ENCODE results near the gene DUS1L.
"Not testable (repeated sequence)": the region's sequence is repeated elsewhere in the genome, so short reads cannot be mapped to it uniquely, and the experiment has no call there.

Gene DUS1L

DNA sequence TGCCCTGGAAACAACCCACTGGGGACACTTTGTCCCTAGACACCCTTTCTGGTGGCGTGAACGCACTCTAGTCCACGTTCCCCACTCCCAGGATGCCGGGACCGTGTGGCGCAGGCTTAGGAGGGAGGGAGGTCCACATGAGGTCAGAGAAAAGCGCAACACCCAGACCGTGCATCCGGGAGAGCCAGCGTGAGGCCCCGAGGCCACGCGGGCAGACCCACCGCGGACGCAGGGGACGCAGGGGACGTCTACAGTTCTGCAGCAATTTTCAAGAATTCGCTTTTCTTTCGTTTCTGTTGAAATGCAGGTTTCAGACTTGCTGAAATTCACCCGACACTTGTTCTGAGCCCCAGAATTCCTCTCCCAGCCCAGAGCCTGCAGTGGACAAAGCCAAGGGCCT, 18.7 kb downstream of the DUS1L start:
- FAIRE-seq (no peak), DNase-seq (ENCODE audit: insufficient read length, low spot score) (no peak)

DNA sequence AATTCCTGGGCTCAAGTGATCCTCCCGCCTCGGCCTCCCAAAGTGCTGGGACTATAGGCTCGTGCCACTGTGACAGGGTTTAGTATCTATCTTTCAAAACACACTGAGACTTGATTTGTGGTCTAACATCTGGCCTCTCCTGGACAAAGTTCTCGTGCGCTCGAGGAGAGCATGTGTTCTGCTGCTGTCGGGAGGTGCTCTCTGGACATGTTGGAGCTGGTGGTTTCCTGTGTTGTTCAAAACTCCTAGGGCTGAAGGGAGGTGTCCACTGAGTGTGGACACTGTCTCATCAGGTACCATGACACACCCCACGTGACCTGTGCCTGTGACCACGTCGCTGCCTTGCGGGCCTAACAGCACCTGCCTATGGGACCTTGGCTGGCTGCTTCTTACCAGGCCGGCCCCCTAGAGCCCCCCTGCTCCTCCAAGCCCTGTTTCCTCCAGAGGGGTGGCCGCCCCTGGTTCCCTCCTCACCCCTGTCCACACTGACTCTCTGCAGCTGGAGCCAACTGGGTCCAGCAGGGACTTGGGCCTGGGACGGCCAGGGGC, 19.6 kb downstream of the DUS1L start:
- no peak for FAIRE-seq
- no peak for DNase-seq (ENCODE audit: insufficient read length, low spot score)

DNA sequence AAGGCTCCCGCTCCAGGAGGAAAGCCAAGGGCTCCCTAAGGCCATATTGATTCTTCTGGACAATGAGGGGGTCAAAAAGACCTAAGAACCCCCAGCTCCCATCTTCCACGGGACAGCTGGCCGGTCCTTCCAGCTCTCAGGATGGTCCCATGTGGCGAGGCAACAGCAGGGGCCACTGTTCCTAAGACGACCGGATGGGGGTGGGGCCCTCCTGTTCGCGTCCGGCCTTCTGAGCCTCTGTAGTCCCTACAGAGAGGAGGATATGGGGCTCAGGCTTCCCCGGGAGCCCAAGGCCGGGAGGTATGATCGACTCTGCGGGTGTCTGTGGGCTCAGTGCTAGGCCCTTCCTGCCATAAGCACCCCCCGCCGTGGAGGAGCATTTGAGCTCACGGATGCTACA, 22.1 kb downstream of the DUS1L start:
- no peak for FAIRE-seq

DNA sequence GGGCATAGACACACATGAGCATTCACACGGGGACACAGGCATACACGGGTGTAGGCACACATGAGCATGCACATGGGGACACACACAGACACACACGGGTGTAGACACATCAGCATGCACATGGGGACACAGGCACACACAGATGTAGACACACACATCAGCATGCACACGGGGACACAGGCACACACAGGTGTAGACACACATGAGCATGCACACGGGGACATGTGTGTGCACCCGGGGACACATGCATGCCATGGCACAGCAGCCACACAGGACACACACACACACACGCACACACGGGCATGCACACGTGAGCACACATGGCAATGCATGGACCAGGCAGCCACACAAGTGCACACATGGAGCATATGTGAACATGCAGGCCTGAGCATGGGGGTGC, 23.0 kb downstream of the DUS1L start:
- DNase-seq (ENCODE audit: insufficient read length, low spot score) (no peak), FAIRE-seq (peak; percentile 83)

More for the DNA sequence above, 22.1 kb downstream of the DUS1L start:
- no peak for DNase-seq (ENCODE audit: insufficient read length, low spot score)

DNA sequence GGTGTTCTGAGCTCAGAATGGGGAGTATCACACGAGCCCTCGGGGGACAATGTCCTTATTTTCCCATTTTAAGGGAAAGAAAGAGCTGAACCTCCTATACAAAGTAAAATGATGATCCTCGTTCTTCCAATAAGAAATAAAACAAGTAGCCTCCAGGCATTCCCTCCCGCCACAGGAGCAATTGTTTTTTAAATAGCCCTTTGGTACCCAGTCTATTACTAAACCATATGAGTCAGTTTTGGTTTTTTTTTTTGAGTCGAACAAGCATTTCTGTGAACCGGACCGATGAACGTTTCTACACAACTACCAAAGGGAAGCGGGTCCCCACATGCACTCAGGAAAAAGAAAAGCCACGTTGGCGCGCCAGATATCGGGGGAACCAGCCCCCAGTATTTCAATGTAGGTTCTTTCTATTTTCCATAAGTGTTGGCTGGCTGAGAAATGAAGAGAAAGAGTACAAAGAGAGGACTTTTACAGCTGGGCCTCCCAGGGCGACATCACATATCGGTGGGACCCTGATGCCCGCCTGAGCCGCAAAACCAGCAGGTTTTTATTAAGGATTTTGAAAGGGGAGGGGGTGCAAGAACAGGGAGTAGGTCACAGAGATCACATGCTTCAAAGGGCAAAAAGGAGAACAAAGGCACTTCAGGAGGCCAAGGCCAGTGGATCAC, 24.3 kb downstream of the DUS1L start:
- no peak for FAIRE-seq
- no peak for DNase-seq (ENCODE audit: insufficient read length, low spot score)

DNA sequence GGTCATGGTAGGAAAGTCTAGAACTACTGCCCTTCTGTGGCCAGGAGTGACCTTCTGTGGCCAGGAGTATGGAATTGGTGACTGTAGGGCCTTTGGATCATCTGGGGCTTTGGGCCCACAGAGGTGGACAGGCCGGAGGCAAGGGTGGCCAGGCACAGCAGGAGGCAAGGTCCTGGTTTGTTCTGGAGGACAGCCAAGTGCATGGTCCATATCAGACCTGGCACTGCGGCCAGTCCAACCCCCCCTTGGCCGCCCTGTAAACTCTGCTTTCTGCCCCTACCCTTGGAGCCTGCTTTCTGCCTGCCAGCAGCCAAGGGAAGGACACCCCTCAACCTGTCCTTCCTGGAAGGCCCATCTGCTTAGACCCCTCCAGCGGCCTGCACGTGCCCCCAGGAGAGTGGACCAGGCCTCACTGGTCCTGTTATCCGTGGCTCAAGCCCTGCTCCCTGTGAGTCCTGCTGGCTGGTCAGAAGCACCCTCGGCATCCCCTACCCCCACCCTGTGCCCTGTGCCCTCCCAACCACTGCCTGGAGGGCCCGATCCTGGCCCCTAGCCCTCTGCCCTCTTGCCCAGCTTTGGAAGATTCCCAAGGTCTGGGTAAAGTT, 25.8 kb downstream of the DUS1L start:
- FAIRE-seq (no peak), DNase-seq (ENCODE audit: insufficient read length, low spot score) (no peak)

DNA sequence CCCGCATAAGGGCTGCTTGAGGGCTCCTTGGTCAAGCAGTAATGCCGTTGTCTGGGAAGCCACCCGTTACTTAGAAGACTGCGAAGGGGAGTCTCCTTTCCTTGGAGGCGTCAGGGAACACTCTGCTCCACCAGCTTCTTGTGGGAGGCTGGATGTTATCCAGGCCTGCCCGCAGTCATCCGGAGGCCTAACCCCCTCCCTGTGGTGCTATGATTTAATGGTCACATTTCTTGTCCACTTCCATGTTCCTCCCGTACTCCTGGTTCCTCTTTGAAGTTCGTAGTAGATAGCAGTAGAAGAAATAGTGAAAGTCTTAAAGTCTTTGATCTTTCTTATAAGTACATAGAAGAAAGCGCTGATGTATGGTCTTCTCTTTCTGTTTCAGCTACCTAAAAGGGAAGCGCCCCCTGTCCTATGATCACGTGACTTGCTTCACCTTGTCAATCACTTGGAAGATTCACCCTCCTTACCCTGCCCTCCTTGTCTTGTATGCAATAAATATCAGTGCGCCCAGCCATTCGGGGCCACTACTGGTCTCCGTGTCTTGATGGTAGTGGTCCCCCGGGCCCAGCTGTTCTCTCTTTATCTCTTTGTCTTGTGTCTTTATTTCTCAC, 26.7 kb downstream of the DUS1L start:
- not testable (repeated sequence) for DNase-seq (ENCODE audit: insufficient read length, low spot score)

DNA sequence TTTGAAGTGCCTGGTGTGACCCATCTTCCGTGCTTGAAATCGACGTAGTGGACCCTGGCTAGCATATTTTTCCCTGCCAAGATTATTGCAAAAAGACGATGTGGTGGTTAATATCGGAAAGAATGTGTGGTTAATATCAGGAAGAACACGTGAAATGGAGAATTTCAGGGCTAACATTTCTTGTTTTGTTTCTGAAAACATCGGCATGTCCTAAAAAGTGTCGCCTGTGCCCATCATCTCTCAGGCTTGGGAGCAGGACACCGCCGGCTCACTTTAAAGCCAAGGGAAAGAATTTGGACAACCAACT, 27.8 kb downstream of the DUS1L start:
- DNase-seq (ENCODE audit: insufficient read length, low spot score), result no peak
- FAIRE-seq, result no peak

More for the DNA sequence above, 26.7 kb downstream of the DUS1L start:
- FAIRE-seq, result not testable (repeated sequence)

DNA sequence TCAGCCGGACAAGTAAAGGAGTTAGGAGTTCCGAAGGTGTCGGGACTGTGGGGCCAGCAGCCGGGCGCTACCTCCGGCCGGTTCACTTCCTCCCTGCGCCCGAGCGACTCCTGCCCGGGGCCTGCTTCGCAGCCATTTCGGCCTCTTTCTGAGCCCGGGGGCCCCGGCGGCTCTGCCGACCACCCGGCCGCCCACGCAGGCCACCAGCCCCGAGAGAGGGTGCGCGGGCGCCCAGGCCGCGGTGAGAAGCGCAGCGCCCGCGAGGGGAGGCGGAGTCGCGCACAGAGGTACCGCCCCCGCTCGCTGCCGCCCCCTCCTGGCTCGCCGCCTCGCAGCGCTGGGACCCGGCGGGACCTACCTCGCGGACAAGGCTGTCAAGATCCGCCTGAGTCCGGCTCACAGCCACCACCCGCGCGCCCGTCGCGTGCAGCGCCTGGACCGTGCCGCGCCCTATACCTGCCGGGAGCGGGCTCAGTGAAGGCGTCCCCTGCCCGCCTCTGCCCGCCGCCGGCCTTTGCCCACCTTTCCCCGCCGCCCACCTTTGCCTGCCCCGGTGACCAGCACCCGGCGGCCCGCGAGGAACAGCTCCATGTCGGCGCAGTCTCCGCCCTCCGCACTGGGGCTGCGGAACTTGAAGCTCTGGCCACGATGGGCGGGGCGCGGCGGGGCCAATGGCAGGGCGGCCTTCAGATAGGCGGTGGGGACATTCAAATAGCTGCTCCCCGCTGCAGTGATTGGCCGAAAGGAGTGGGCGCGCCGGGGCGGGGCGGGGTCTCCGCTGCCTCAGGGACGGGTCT, 28.3 kb downstream of the DUS1L start, which contains the start of gene DCXR:
Gene DCXR (minus strand): TSS at position 606 of the 797 bp plus-strand sequence. CDS start 15 bp downstream, at position 591.
- DNase-seq (ENCODE audit: insufficient read length, low spot score) (peak; percentile 97), FAIRE-seq (peak; percentile 93)

DNA sequence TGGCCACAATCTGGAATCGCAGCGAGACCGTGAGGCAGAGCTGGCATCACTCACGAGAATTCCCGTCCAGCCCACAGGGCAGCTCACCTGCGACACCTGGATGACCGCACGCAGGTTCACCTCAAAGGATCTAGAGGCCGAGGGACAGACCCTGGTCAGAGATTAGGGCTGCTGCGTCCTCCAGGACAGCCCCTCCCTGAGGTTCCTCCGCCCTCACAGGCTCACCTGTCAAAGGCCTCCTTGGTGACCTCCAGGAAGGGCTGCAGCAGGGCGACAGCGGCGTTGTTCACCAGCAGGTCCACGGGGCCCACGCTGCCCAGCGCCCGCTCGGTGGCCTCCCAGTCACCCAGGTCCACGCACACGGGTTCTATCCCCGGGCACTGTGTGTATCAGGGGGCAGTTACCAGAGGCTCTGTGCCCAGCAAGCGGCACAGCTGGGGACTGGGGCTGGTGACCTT, 28.9 kb downstream of the DUS1L start:
- FAIRE-seq (no peak), DNase-seq (ENCODE audit: insufficient read length, low spot score) (no peak)

DNA sequence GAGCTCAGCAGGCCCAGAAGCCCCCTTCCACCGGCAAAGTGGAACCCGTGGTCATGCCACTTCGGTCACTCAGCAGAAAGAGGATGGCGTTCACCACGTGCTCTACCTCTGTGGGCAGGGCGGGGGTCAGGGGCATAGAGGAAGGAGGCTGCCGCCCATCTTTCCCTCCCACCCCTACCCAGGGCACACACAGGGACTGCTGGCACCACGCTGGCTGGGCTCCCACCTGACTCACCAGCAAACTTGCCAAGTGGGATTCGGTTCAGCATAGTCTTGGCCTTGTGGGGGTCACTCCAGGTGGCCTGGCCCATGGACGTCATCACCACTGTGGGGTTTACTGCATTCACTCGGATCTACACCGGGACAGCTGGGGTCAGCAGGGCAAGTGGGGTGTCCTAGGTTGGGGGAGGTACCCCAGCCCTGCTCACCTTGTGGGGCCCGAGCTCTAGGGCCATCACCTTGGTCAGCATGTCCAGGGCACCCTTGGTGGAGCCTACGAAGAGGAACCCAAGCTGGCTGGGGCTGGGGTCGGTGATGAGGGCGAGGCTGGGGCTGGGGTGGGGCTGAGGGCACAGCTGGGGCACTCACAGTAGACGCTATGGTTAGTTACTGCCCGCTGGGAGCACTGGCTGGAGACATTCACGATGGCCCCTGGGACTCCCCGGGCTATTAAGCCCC, 29.5 kb downstream of the DUS1L start:
- FAIRE-seq, result no peak
- DNase-seq (ENCODE audit: insufficient read length, low spot score), result no peak

DNA sequence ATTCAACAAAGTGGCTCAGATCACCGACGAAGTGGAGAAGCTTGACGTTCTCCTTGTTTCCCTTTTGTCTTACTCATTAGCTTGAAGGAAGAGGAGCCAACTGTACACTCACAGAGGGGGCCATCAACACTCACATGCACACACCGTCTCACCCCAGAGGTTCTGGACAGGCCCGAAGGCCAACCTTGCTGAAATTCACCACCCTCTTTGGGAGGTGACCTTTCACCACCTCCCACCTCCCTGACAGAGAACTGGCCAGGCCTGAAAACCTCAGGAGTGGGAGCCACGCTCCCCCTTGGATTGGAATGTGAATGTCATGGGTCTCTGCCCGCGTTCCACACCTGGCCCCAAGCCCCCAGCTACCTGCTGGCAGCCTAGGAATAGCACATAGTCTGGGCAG, 30.1 kb downstream of the DUS1L start:
- FAIRE-seq (no peak), DNase-seq (ENCODE audit: insufficient read length, low spot score) (no peak)

DNA sequence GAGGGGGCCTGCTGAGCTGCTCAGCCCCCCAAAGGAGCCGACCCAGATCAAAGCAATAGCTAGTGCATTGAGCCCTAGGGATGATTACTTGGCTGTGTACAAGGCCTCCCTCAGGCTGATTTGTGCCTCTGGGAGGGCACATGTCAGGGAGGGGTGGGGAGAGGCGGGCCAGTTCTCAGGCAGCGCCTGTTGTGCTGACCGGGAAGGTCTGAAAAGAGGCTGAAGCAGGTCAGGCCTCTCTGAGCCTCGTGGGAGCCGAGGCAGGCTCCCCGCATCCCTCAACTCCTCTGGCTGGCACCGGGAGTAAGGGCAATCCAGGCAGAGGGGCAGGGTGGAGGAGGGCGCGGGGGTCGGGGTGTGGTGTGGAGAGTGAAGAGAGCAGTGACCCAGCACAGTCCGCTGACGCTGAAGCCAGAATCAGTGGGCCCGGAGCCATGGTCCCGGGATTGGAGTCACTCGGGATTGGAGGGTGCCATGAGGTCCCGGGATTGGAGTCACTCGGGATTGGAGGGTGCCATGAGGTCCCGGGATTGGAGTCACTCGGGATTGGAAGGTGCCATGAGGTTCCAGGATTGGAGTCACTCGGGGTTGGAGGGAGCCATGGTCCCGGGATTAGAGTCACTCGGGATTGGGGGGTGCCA, 31.1 kb downstream of the DUS1L start:
- no peak for FAIRE-seq
- DNase-seq (ENCODE audit: insufficient read length, low spot score), result no peak

DNA sequence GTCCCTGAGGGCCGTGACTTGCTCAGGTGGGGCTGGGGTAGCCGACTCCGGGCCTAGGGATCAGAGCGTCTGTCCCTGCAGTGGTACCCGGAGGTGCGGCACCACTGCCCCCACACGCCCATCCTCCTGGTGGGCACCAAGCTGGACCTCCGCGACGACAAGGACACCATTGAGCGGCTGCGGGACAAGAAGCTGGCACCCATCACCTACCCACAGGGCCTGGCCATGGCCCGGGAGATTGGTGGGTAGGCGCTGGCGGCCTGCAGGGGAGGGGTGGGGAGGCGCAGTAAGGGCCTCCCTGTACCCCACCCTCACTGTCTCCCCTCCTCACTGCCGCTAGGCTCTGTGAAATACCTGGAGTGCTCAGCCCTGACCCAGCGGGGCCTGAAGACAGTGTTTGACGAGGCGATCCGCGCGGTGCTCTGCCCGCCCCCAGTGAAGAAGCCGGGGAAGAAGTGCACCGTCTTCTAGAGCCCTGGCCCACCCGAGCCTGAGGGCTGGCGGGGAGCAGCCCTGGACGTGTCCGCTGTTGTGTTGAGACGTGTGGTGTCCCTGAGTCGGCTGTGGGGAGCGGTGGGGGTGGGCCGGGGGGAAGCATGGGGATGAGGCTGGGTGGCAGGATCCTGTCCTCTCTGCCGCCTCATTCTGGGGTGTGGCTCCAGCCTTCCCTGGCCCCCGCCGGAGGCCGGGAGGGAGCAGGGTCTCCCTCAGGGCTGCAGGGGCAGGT, 32.1 kb downstream of the DUS1L start:
- FAIRE-seq (no peak), DNase-seq (ENCODE audit: insufficient read length, low spot score) (no peak)

DNA sequence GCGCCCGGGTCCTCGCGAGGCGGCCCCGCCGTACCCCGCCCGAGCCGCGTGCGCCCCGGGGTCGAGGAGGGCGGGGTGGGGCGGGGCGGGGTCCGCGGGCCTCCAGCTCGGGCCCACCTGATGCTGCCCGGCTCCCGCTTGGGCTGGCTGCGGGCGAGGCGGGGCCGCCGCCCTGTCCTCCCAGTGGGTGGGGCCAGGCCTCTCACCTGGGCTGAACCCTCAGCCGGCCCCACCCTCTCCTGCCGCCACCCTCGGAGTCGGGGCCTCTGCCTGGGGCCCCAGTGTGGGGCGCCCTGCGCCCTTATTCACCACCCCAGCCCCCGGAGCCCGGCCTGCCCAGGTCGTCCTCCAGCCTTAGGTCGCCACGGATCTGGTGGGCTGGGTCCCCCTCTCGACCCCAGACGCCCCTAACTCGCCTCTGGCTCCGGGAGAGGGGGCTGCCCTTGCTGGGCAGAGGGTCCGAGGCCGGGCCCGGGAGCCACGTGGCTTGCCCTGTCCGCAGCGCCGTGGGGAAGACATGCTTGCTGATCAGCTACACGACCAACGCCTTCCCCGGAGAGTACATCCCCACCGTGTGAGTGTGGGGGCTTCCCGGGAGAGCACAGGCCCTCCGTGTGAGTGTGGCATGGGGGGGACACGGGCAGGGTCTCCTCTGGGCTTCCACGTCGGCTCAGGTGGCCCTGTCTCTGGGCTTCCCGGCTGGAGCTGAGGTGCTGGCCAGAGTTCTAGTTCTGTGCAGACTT, 33.5 kb downstream of the DUS1L start:
- DNase-seq (ENCODE audit: insufficient read length, low spot score), result peak; percentile 41
- FAIRE-seq, result no peak

DNA sequence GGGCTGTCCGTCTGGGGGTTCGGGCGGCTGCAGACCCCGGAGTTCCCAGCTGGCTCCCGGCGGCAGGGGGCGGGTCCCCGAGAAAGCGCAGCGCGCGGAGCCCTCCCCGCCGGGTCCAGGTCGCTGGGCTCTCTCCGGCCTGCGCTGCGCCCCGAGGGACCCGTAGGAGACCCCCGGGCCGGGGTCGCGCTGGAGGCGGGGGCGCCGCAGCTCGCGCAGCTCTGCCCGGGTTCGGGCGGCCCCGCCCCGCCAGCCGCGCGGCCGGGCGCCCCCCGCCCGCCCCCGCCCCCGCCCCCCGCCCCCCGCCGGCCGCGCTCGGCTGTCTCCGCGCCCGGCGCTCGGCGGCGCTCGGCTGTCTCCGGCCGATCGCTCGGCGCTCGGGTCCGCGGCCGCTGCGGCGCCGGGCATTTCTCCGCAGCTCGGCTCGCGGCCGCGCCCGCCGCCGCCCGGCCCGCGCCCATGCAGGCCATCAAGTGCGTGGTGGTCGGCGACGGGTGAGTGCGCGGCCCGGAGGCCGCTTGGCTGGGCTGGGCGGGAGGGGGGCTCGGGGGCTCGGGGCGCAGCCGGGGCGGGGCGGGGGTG, 34.2 kb downstream of the DUS1L start, which contains the start of gene RAC3:
Gene RAC3 (plus strand): TSS at position 376 of the 582 bp plus-strand sequence. CDS start 84 bp downstream, at position 460.
- FAIRE-seq (no peak), DNase-seq (ENCODE audit: insufficient read length, low spot score) (peak; percentile 45)

DNA sequence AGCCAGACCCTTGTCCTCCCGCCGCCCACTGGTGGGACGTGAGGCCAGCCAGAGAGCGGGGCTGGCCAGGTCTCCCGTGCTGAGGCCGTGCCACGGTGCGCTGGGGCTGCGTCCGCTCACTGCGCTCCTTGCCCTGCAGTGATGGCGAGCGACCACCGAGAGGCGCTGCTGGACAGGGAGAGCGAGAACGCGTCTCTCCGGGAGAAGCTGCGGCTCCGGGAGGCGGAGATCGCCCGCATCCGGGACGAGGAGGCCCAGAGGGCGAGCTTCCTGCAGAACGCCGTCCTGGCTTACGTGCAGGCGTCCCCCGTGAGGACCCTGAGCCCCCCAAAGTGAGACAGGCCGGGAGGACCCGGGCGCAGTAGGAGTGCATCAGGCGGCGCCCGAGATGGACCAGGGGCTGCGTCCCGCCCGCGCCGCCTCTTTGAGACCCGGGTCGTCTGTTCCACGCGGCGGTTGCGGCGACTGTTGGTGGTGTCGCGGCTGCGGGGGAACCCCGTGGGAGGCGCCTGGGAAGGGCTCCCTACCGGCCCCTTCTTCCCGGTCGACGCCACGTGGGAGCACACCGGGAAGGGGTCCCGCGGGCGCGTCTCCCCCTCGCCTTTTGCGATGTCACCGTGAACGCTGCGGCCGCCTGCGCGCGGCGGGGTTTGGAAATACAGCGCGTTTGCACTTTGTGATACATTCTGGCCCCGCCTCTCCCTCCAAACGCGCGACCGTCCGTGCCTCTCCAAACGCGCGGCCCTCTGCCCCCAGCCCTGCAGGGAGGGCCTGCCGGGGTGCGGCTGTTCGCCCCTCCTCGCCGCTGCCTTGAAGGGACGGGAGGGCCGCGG, 34.9 kb downstream of the DUS1L start:
- FAIRE-seq, result peak; percentile 75
- peak; percentile 84 for DNase-seq (ENCODE audit: insufficient read length, low spot score)
